HG03558 (cell line): Measurements from ENCODE around the gene SPINK9.
A peak's percentile ranks its signal among the peaks of the same experiment; 100 is the strongest.

Experiments used
- ATAC-seq: cut with Tn5 transposase; IDR thresholded peaks from one replicate; pipeline ENCODE4 v1.9.1; 2021; ENCODE audit warnings: moderate number of reproducible peaks; ENCODE audit not compliant: unreplicated experiment; ENCODE audit errors: extremely low read depth

Gene SPINK9

GRCh38 chr5:148353634-148354033 lies 18.3 kb downstream of the SPINK9 start:
- no peak for ATAC-seq

GRCh38 chr5:148364343-148364742 lies 29.0 kb downstream of the SPINK9 start:
- no peak for ATAC-seq

- ATAC-seq: no peak
Measured at GRCh38 chr5:148368299-148368698, 32.9 kb downstream of the SPINK9 start.

- ATAC-seq: no peak
Measured at GRCh38 chr5:148372166-148372725, 36.9 kb downstream of the SPINK9 start.

GRCh38 chr5:148372893-148373292 lies 37.5 kb downstream of the SPINK9 start:
- ATAC-seq: no peak

- peak; percentile 87 for ATAC-seq
Measured at GRCh38 chr5:148374690-148375360, 39.5 kb downstream of the SPINK9 start.

GRCh38 chr5:148376198-148376597 lies 40.8 kb downstream of the SPINK9 start:
- no peak for ATAC-seq

GRCh38 chr5:148378670-148379069 lies 43.3 kb downstream of the SPINK9 start:
- ATAC-seq: no peak

GRCh38 chr5:148379340-148379739 lies 44.0 kb downstream of the SPINK9 start:
- ATAC-seq: no peak

- ATAC-seq: no peak
Measured at GRCh38 chr5:148381906-148382305, 46.5 kb downstream of the SPINK9 start.

GRCh38 chr5:148382961-148383360 lies 47.6 kb downstream of the SPINK9 start:
- no peak for ATAC-seq

GRCh38 chr5:148383564-148384379 lies 48.4 kb downstream of the SPINK9 start, which contains the start of gene FBXO38:
FBXO38 (plus strand) TSS chr5:148383958; CDS start chr5:148394777, 10,819 bp downstream.
- peak; percentile 99 for ATAC-seq

- ATAC-seq: no peak
Measured at GRCh38 chr5:148384380-148384737, 49.0 kb downstream of the SPINK9 start.

- ATAC-seq: no peak
Measured at GRCh38 chr5:148385094-148385493, 49.7 kb downstream of the SPINK9 start.

- ATAC-seq: no peak
Measured at GRCh38 chr5:148386041-148386440, 50.7 kb downstream of the SPINK9 start.

- ATAC-seq: no peak
Measured at GRCh38 chr5:148387325-148387724, 52.0 kb downstream of the SPINK9 start.

- ATAC-seq: no peak
Measured at GRCh38 chr5:148388696-148389095, 53.3 kb downstream of the SPINK9 start.
